Lung (tissue), 12 donors: ENCODE measurements around the gene FHOD3. TPM values are rescaled to one million over a fixed set of nuclear protein-coding genes. Genes with fewer than 3 reads are reported as not detected.

Source experiments
- ATAC-seq: fragments of 200-7000 bp; cut with Tn5 transposase; one replicate; pipeline ENCODE4 v1.9.1; 2020; ENCODE audit warnings: moderate number of reproducible peaks; ENCODE audit not compliant: insufficient read depth, low FRiP score
- DNase-seq, 3 donors: peaks; one replicate each; pipeline ENCODE4 v3.0.0-alpha.2; 2013 to 2017
- H3K27ac ChIP-seq, 2 donors: one replicate each; pipeline ENCODE4 v1.5.1; 2013; ENCODE audit warnings: mild to moderate bottlenecking in 2 of 2, moderate library complexity in 2 of 2, control low read depth in 1 of 2, inconsistent platforms in 1 of 2, low read depth in 1 of 2, low read length in 1 of 2
- H3K27me3 ChIP-seq, 3 donors: one replicate each; pipeline ENCODE4 v1.5.1; 2013; ENCODE audit warnings: low read length in 2 of 3; ENCODE audit not compliant: control insufficient read depth in 3 of 3, insufficient read depth in 3 of 3
- H3K36me3 ChIP-seq, 4 donors: one replicate each; pipeline ENCODE4 v1.5.1; 2013; ENCODE audit warnings: low read length in 4 of 4, mild to moderate bottlenecking in 1 of 4, moderate library complexity in 1 of 4; ENCODE audit not compliant: control insufficient read depth in 4 of 4, insufficient read depth in 4 of 4
- H3K4me1 ChIP-seq, 5 donors: one replicate each; pipeline ENCODE4 v1.5.1; 2013; ENCODE audit warnings: low read length in 5 of 5, mild to moderate bottlenecking in 2 of 5, moderate library complexity in 1 of 5; ENCODE audit not compliant: control insufficient read depth in 5 of 5, insufficient read depth in 5 of 5
- H3K4me3 ChIP-seq: one replicate; pipeline ENCODE4 v1.5.1; 2013; ENCODE audit warnings: mild to moderate bottlenecking, control low read depth, moderate library complexity
- H3K9ac ChIP-seq, 2 donors: one replicate each; pipeline ENCODE4 v1.5.1; 2013; ENCODE audit warnings: low read length in 2 of 2, control low read depth in 1 of 2; ENCODE audit not compliant: insufficient read depth in 1 of 2
- H3K9me3 ChIP-seq, 4 donors: one replicate each; pipeline ENCODE4 v1.5.1; 2013; ENCODE audit warnings: low read length in 3 of 4, mild to moderate bottlenecking in 1 of 4, moderate library complexity in 1 of 4; ENCODE audit not compliant: control insufficient read depth in 4 of 4, insufficient read depth in 3 of 4
- CTCF ChIP-seq: IDR thresholded peaks from 2 replicates; pipeline ENCODE4 v1.5.1; 2012; ENCODE audit warnings: mild to moderate bottlenecking; ENCODE audit errors: control extremely low read depth, extremely low read depth
- WGBS, 2 donors: extraction: QIAGEN DNeasy Blood & Tissue Kit; methylation state at CpG; one replicate each; pipeline ENCODE4 v1.1.7; 2013; 5-methylcytosine and 5-hydroxymethylcytosine counted together
- polyA plus RNA-seq, 2 donors: library from polyadenylated mRNA; stranded (reverse); fragments of 200-250 nt; gene quantifications; one replicate each; pipeline ENCODE4 v1.2.1, GENCODE V29; 2013
- total RNA-seq, 2 donors: library from RNA; depleted of rRNA in 1 of 2; stranded (reverse); fragments of >200 nt in 1 of 2; gene quantifications; one replicate each; pipeline ENCODE4 v1.2.1, GENCODE V29; 2014 to 2021
- donor health status: control.
- donor health status: control.
- donor health status: Bipolar disorder and iron deficiency.
- donor health status: healthy.
- donor health status: DM: yes; HTN: yes; CAD: no.

FHOD3 gene
- total and polyA plus RNA-seq, 4 donors: 1.0 to 7.4 (median 2.9) TPM

- H3K4me3 ChIP-seq: no peak overlapping the region
- no peak for DNase-seq
- H3K27ac ChIP-seq: no peak overlapping the region
- ATAC-seq: no peak
- H3K9ac ChIP-seq: no peak overlapping the region
- WGBS, 2 donors: 91 to 92% methylated on average over 3 of the region's 3 CpGs
- no peaks in the 10 kb centered on the region for H3K36me3 ChIP-seq
- H3K4me1 ChIP-seq: peaks cover 0 to 5% (median 0%) of the 10 kb centered on the region in 5 donors
- H3K27me3 ChIP-seq: no peaks in the 10 kb centered on the region
- TF ChIP-seq CTCF: no peak
- H3K9me3 ChIP-seq: no peaks in the 10 kb centered on the region
Measured at GRCh38 chr18:36600548-36600947, 303.0 kb downstream of the FHOD3 start.

DNA sequence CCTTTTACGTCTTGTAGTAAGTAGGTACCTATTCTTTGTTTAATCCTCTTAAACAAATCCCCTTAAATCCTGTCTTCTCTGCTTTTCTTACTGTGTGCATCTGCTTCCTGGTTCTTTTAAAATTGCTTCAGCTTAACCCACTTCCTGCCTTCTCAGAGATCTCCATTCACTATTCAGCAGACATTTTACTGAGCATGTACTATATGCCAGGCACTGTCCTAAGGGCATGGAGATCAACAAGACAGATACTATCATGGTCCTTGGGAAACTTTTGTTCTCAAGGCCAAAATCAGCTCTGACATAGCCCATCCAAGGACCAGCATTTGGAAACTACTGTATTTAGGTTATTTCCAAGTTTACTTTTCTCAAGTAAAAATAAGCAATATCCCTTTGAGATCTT lies 303.8 kb downstream of the FHOD3 start:
- no peak for ATAC-seq
- peaks cover 0 to 5% (median 0%) of the 10 kb centered on the region in 5 donors for H3K4me1 ChIP-seq
- no peaks in the 10 kb centered on the region for H3K36me3 ChIP-seq
- H3K9ac ChIP-seq: no peak overlapping the region
- TF ChIP-seq CTCF: no peak
- no peak overlapping the region for H3K4me3 ChIP-seq
- no peaks in the 10 kb centered on the region for H3K9me3 ChIP-seq
- no peaks in the 10 kb centered on the region for H3K27me3 ChIP-seq
- WGBS, 2 donors: 79 to 89% methylated on average over 1 of the region's 1 CpG
- H3K27ac ChIP-seq: no peak overlapping the region
- no peak for DNase-seq

DNA sequence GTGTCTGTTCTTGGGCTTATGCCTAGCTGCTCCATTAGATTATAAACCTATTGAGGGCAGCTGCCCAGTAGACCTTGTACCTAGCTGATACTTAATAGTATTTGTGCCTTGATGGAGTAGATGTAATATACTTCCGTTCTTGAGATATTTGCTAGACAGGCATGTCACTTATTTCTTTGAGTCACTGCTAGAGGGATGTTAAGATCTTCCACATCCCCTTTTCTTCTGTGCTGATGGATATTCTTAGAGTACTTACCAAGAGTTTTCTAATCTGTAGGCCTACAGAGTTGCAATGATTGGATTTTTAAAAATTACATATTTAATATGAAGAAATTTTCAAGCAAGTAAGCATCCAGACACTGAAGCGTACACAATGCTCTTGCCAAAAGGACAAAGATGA lies 304.6 kb downstream of the FHOD3 start:
- 95% methylated on average over 2 of the region's 2 CpGs for WGBS, 2 donors
- no peaks in the 10 kb centered on the region for H3K9me3 ChIP-seq

More for the DNA sequence above, 304.6 kb downstream of the FHOD3 start:
- no peak for TF ChIP-seq CTCF
- Histone ChIP-seq H3K36me3 (no peaks in the 10 kb centered on the region), H3K4me3 (no peak overlapping the region), H3K27me3 (no peaks in the 10 kb centered on the region), H3K9ac (no peak overlapping the region), H3K4me1 (peaks cover 0 to 5% (median 0%) of the 10 kb centered on the region in 5 donors), H3K27ac (no peak overlapping the region)
- ATAC-seq (no peak), DNase-seq (no peak)
